ENCODE data around the gene PLCL1.

GRCh38 chr2:197947219-197947757 lies 142.9 kb downstream of the PLCL1 start:
- no peak for TF ChIP-seq CTCF (IDR thresholded peaks at IDR 0.05 in 8 of 11, conservative IDR thresholded peaks at IDR 0.05 in 3 of 11)
- TF ChIP-seq POLR2A (IDR thresholded peaks at IDR 0.05) = no peak
- TF ChIP-seq POLR2AphosphoS5 (IDR thresholded peaks at IDR 0.05) = no peak
